ENCODE results near the gene IL18R1. TPM values are rescaled to one million over a fixed set of nuclear protein-coding genes. Genes with fewer than 3 reads are reported as not detected.

The IL18R1 gene
- total and polyA plus RNA-seq, 9 of the 15 experiments (the other 6 are each of a cell fraction or from before 2014, with no cell fraction given): 0.55 to 10.0 (median 2.5) TPM

DNA sequence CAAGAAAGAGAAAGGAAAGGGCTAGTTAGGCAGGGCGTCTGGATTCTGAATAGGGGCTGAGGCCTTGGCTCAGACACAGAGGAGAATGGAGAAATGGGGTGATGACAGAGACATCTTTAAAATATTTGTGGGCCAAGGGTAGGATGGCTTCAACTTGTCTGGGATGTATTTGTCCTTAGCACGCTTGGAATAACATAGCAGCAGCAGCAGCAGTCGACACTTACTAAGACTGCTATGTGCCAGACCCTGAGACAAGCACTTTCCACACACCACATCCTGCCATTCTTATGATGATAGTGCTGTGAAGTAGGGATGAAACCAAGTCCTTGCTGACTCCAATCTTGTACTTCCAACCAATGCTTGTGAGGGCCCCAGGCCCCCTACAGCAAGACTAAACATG, 41.6 kb upstream of the IL18R1 start:
- no peaks in the 10 kb centered on the region for H3K9me3 ChIP-seq (replicated peaks; ENCODE audit: control insufficient read depth, insufficient read depth, low read depth, low read length)
- H3K4me2 ChIP-seq (ENCODE audit: insufficient read depth, low read length): no peak overlapping the region
- no peak overlapping the region for H3K4me3 ChIP-seq
- 12% methylated on average over 3 of the region's 3 CpGs for WGBS (ENCODE audit: insufficient coverage, low coverage, missing lambda C conversion rate)
- H4K20me1 ChIP-seq (replicated peaks; ENCODE audit: control insufficient read depth, insufficient read depth, low read length): no peaks in the 10 kb centered on the region
- FAIRE-seq (no peak), ATAC-seq (no peak), DNase-seq (ENCODE audit: extremely low read depth in 1 of 4, low spot score in 3 of 4) (no peak)
- in situ Hi-C loops (cut with MboI): no loop called here
- H3K79me2 ChIP-seq (ENCODE audit: control insufficient read depth, insufficient read depth, low read length): no peaks in the 10 kb centered on the region
- H3K27me3 ChIP-seq (ENCODE audit: control insufficient read depth in 2 of 2, insufficient read depth in 2 of 2, low read length in 2 of 2): peaks cover 0 to 8% of the 10 kb centered on the region in 2 experiments; a peak in 1 of 5 replicates
- intact Hi-C loops (cut with micrococcal nuclease): no loop called here
- CTCF ChIA-PET (ENCODE audit: low intra/inter-chr PET ratio): no interaction called here
- POLR2A ChIA-PET: no interaction called here
- H3K4me1 ChIP-seq (replicated peaks in 1 of 2; ENCODE audit: control insufficient read depth in 2 of 2, insufficient read depth in 2 of 2, low read length in 2 of 2): peaks cover 0 to 8% of the 10 kb centered on the region in 2 experiments; a peak in 3 of 5 replicates
- TF ChIP-seq BMI1 (IDR thresholded peaks at IDR 0.05; ENCODE audit: low read length): no peak
- TF ChIP-seq ZNF217 (CRISPR knock-in tag; IDR thresholded peaks at IDR 0.05): no peak
- no peak for TF ChIP-seq HDAC2 (IDR thresholded peaks at IDR 0.05)
- no peak for TF ChIP-seq CBX5 (IDR thresholded peaks at IDR 0.05; ENCODE audit: borderline replicate concordance, low read depth)
- no peak for TF ChIP-seq CREM (IDR thresholded peaks at IDR 0.05; ENCODE audit: low read depth)
- TF ChIP-seq CBFA2T3 (IDR thresholded peaks at IDR 0.05): no peak
- TF ChIP-seq MYNN (IDR thresholded peaks at IDR 0.05): no peak
- TF ChIP-seq MYNN (CRISPR knock-in tag; IDR thresholded peaks at IDR 0.05): no peak
- TF ChIP-seq, protein P1, sequence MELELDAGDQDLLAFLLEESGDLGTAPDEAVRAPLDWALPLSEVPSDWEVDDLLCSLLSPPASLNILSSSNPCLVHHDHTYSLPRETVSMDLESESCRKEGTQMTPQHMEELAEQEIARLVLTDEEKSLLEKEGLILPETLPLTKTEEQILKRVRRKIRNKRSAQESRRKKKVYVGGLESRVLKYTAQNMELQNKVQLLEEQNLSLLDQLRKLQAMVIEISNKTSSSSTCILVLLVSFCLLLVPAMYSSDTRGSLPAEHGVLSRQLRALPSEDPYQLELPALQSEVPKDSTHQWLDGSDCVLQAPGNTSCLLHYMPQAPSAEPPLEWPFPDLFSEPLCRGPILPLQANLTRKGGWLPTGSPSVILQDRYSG (tag; conservative IDR thresholded peaks at IDR 0.05; ENCODE audit: low read depth): no peak
- no peak for TF ChIP-seq SMARCA5 (IDR thresholded peaks at IDR 0.05)
- no peak for TF ChIP-seq RREB1 (CRISPR knock-in tag; IDR thresholded peaks at IDR 0.05)
- TF ChIP-seq MITF (IDR thresholded peaks at IDR 0.05): no peak
- no peak for TF ChIP-seq PREB (CRISPR knock-in tag; IDR thresholded peaks at IDR 0.05)
- no peak for TF ChIP-seq POLR2AphosphoS5 (IDR thresholded peaks at IDR 0.05; ENCODE audit: control insufficient read depth, insufficient read depth, low read depth, low read length)
- TF ChIP-seq, protein P2, sequence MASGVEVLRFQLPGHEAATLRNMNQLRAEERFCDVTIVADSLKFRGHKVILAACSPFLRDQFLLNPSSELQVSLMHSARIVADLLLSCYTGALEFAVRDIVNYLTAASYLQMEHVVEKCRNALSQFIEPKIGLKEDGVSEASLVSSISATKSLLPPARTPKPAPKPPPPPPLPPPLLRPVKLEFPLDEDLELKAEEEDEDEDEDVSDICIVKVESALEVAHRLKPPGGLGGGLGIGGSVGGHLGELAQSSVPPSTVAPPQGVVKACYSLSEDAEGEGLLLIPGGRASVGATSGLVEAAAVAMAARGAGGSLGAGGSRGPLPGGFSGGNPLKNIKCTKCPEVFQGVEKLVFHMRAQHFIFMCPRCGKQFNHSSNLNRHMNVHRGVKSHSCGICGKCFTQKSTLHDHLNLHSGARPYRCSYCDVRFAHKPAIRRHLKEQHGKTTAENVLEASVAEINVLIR (CRISPR knock-in tag; IDR thresholded peaks at IDR 0.05): no peak
- no peak overlapping the region for H3K9ac ChIP-seq (ENCODE audit: insufficient read depth in 1 of 2, low read depth in 2 of 2, low read length in 2 of 2)
- no peaks in the 10 kb centered on the region for H3K9me1 ChIP-seq (ENCODE audit: control insufficient read depth, insufficient read depth, low read length)
- H2AFZ ChIP-seq (ENCODE audit: low read depth, low read length): no peak overlapping the region
- H3K36me3 ChIP-seq (ENCODE audit: control insufficient read depth, insufficient read depth, low read length): no peaks in the 10 kb centered on the region
- no peak overlapping the region for H3K27ac ChIP-seq (ENCODE audit: extremely low read depth, low read depth, low read length)
- BruUV-seq (replicated peaks): no TSS peak

All from K562 (cell line).